DMS153 treated with DMSO at 0.1 percent for 48 hours (cell line): ENCODE data around the gene IGLON5.

ENCODE experiments used
- DNase-seq: peaks from one replicate; lab custom pipeline; 2025; ENCODE audit not compliant: unreplicated experiment; lab: John Stamatoyannopoulos, UW

Gene IGLON5

DNA sequence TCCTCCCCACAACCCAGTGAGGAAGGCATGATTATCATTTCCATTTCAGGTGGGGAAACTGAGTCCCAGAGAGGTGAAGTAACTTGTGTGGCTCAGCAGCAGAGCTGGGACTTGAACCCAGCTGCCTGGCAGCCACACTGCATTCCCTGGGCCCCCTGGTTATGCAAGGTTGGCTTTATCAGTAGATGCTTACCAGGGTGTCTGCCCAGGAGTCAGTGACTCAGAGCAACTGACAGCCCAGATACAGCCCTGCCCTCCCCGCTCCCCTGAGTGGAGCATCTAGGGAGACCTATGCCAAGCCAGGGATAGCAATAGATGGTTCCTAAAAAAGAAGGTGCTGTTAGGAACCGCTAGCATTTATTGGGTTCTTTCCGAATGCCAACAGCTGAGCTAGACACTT lies 5.9 kb downstream of the IGLON5 start:
- DNase-seq = no peak

GRCh38 chr19:51317968-51318367 lies 6.5 kb downstream of the IGLON5 start:
- DNase-seq = no peak

- no peak for DNase-seq
Observed at GRCh38 chr19:51318687-51319648, 7.5 kb downstream of the IGLON5 start.

DNA sequence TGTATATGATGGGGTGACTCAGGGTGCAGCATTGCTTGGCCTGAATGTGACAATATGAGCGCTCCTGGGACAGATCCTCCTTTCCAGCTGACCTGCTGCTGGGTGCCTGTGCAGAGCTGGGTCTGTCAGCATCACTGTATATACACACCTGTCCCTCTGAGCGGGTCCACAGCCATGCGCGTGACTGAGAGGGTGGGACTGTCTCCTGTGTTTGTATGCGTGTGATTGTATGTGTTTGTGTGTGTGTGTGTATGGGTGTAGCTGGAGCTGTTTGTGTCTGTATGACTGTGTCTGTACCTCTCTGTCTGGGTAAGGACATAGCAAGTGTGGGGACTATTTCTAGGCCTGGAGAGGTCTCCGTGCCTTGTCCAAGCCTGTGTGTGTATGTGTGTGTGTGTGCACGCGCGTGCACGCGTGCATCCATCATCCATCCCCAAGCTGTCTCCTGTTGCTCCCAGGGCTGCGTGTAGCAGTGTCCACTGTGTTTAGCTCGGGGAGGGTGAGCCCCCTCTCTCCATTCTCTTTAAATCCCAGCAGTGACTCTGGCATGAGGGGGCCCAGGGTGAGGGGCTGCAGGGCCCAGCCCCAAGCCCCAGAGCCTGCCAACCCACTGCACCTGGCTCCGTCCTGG lies 8.3 kb downstream of the IGLON5 start:
- no peak for DNase-seq

GRCh38 chr19:51320280-51320657 lies 8.8 kb downstream of the IGLON5 start:
- DNase-seq = no peak

DNA sequence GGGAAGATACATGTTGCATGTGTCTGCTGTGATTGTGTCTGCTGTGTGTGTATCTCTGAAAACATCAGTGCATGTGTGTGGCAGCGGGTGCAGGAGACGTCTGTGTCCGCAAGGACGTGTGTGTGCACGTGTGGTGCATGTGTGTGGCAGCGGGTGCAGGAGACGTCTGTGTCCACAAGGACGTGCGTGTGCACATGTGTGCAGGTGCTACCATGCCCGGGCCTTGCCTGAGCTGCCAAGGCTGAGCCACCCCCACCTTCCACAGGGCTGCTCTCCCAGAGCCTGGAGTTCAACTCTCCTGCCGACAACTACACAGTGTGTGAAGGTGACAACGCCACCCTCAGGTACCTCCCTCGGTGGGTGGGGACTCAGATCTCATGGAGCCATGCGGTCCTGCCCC lies 10.4 kb downstream of the IGLON5 start:
- DNase-seq = no peak

GRCh38 chr19:51323481-51324166 lies 12.2 kb downstream of the IGLON5 start:
- no peak for DNase-seq

DNA sequence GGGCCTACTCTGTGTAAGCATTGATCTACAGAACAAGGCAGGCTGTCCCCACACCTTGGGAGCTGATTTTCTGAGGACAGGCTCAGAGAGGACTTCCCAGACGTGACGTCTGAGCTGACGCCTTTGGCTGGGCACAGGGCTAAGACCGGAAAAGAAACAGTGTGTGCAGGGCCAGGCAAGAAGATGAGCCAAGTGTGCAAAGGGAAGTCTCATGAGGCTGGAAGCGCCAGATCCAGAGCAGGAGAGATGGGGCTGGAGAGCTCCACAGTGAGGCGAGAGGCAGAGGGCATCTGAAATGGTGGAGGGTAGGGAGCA lies 12.7 kb downstream of the IGLON5 start:
- no peak for DNase-seq

- no peak for DNase-seq
Observed at GRCh38 chr19:51325161-51325976, 13.9 kb downstream of the IGLON5 start.

GRCh38 chr19:51326216-51327065 lies 15.0 kb downstream of the IGLON5 start:
- DNase-seq = no peak

DNA sequence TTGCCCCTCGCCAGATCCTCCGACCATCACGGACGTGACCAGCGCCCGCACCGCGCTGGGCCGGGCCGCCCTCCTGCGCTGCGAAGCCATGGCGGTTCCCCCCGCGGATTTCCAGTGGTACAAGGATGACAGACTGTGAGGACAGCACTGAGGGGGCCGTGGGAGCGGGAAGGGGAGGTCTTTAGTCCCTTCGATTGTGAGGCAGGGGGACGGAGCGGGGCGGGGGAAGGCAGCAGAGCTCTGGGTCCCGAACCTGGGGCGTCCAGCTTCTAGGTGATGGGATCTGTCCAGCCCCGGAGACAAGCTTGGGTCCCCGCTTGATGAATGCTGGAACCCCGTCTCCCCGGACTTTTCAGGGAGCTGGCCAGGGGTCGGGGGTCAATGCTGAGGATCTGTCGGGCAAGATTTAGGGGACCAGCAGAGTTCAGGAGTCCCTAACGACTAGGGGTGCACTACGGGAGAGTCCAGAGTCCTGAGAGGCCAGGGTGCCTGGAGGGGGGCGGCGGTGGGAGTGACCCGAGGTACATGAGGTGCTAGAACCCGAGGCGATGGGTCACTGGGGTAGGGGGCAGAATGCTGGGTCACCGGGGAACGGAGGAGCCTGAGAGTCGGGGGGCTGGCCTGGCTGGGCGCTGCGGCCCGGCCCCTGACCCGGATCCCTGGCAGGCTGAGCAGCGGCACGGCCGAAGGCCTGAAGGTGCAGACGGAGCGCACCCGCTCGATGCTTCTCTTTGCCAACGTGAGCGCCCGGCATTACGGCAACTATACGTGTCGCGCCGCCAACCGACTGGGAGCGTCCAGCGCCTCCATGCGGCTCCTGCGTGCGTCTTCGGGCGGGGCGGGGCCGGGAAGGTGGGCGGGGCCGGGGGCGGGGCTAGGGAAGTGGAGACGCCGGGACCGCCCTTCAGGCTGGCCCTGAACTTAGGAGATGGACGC lies 15.9 kb downstream of the IGLON5 start:
- DNase-seq = no peak

- DNase-seq = no peak
Observed at GRCh38 chr19:51329411-51329810, 18.0 kb downstream of the IGLON5 start.

- DNase-seq = no peak
Observed at GRCh38 chr19:51330366-51330765, 18.9 kb downstream of the IGLON5 start.

- DNase-seq = no peak
Observed at GRCh38 chr19:51331193-51331592, 19.7 kb downstream of the IGLON5 start.

DNA sequence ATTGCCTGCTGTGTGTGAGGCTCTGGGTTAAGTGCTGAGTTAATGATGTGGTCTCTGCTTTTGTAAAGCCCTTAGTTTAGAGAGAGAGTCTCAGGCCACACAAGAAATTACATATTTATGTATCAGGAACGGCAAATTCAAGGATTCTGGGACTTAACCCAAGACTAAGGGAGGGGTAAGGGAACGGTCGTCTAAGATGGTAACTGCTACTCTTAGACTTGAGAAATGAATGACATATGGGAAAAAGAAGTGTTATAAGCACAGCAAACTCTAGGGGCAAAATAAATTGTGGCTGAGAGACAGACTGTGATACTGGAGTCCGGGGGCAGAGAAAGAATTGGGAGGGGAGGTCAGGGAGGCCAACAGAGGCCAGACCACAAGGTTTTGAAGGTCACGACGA lies 20.3 kb downstream of the IGLON5 start:
- no peak for DNase-seq

DNA sequence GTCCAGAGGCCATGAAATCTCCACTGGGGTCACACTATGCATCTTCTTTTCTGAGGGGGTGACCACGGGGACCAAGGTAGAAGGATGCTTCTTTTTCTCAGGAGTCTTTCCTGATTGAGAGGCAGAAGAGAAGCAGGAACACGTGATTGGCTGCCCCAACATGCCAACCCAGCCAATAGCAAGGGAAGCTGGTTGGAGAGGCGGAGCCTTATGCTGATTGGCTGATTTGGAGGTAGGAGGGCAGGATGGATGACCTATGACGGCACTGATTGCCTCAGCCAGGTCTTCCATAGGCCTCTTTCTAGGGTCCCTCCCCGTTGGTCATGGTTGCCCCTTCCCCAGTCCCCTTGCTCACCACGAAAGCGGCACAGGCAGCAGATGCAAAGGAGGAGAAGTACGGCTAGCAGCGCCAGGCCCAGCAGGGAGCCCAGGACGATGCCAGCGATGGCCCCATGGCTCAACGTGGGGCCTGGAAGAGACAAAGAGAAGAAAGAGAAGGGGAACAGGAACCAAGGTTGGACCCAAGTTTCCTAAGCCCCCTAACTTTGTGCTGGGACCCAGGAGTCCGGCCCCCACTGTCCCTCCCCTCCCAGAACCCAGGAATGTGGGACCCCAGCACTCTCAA lies 22.5 kb downstream of the IGLON5 start:
- no peak for DNase-seq

DNA sequence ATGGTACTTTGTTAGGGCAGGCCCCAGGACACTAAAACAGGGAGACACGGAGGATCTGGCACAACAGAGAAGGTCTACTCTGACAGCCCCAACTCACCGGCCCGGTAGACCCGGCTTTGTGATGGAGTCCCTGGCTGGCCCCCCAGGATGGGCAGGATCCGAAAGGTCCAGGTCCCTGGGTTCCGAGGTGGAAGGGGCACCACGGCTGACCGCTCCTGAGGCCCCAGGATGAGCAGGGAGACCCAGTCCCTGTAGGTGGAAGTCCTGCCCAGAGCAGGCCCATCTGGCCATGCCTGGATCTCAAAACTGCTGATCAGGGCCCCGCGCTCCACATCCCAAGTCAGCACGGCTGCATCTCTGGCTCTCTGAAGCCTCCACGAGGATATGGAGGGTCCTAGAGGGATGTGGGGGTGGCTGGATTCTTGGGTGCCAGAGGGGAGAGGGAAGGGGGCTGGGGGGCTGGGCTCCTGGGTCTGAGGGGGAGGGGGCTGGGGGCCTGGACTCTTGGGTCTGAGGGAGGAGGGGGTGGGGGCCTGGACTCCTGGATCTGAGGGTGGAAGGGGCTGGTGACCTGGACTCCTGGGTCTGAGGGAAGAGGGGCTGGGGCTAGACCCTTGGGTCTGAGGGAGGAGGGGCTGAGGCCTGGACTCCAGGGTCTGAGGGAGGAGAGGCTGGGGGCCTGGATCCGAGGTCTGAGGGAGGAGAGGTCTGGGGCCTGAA lies 25.9 kb downstream of the IGLON5 start:
- no peak for DNase-seq
